Measurements from ENCODE around the gene CREB3L1.

Gene CREB3L1

GRCh38 chr11:46334211-46334610 is 56.7 kb downstream of the CREB3L1 start:
- no peak for DNase-seq (ENCODE audit: extremely low read depth, low read depth)
- TF ChIP-seq CTCF (IDR thresholded peaks at IDR 0.05; ENCODE audit: low read depth, low read length) = no peak

- TF ChIP-seq CTCF (IDR thresholded peaks at IDR 0.05; ENCODE audit: low read depth, low read length) = no peak
- DNase-seq (ENCODE audit: extremely low read depth, low read depth) = no peak
Measured at GRCh38 chr11:46335271-46335670, 57.8 kb downstream of the CREB3L1 start.

GRCh38 chr11:46335890-46336562 is 58.6 kb downstream of the CREB3L1 start:
- no peak for DNase-seq (ENCODE audit: extremely low read depth, low read depth)
- TF ChIP-seq CTCF (IDR thresholded peaks at IDR 0.05; ENCODE audit: low read depth, low read length) = no peak

- no peak for TF ChIP-seq CTCF (IDR thresholded peaks at IDR 0.05; ENCODE audit: low read depth, low read length)
- DNase-seq (ENCODE audit: extremely low read depth, low read depth) = no peak
Measured at GRCh38 chr11:46336563-46337180, 59.2 kb downstream of the CREB3L1 start.

GRCh38 chr11:46337626-46338345 is 60.3 kb downstream of the CREB3L1 start:
- DNase-seq (ENCODE audit: extremely low read depth, low read depth) = no peak
- no peak for TF ChIP-seq CTCF (IDR thresholded peaks at IDR 0.05; ENCODE audit: low read depth, low read length)

GRCh38 chr11:46338636-46338987 is 61.1 kb downstream of the CREB3L1 start:
- DNase-seq (ENCODE audit: extremely low read depth, low read depth) = no peak
- no peak for TF ChIP-seq CTCF (IDR thresholded peaks at IDR 0.05; ENCODE audit: low read depth, low read length)
